Endothelial cell of umbilical vein (primary cell): Measurements from ENCODE around the gene TUBA4A. TPM values are rescaled to one million over a fixed set of nuclear protein-coding genes. Genes with fewer than 3 reads are reported as not detected.

Source experiments
- BruUV-seq: library from RNA; stranded (reverse); fragments of 400-500 nt; replicated peaks from 2 replicates; lab custom pipeline; 2021; lab: Mats Ljungman, UMichigan
- CTCF ChIA-PET: fragments of 300-600, 350-600 bp; sonication (Branson Sonifier 250); formaldehyde crosslinking; loops from one replicate; lab custom pipeline; 2021; ENCODE audit warnings: antibody characterized with exemption, inconsistent platforms; lab: Charles Lee
- POLR2A ChIA-PET: fragments of 300-600, 350-600 bp; sonication (Branson Sonifier 250); formaldehyde crosslinking; loops from one replicate; lab custom pipeline; 2021; ENCODE audit warnings: antibody characterized with exemption, inconsistent platforms; lab: Charles Lee
- DNase-seq: peaks from one replicate; pipeline ENCODE4 v3.0.0-alpha.2; 2011; ENCODE audit warnings: low read depth, low spot score
- FAIRE-seq: peaks from 2 replicates; lab custom pipeline; 2011; peaks lifted over from hg19 to GRCh38; lab: Jason Lieb, UNC
- H2AFZ ChIP-seq: 2 replicates; pipeline ENCODE4 v1.6.0; 2012; ENCODE audit warnings: low read depth, low read length, control low read depth, inconsistent platforms
- H3K27ac ChIP-seq: 2 replicates; pipeline ENCODE4 v1.5.1; 2011; ENCODE audit warnings: low read depth, mild to moderate bottlenecking, control low read depth, low read length, moderate library complexity; ENCODE audit not compliant: insufficient read depth
- H3K27me3 ChIP-seq, 2 experiments: 2 replicates each; pipeline versions ENCODE4 v1.6.0 to v1.6.1; 2011; ENCODE audit warnings: low read length in 2 of 2, mixed read lengths in 1 of 2; ENCODE audit not compliant: control insufficient read depth in 2 of 2, insufficient read depth in 2 of 2
- H3K36me3 ChIP-seq, 2 experiments: 2 replicates in 1 of 2; 3 replicates in 1 of 2; pipeline ENCODE4 v1.5.1; 2011; ENCODE audit warnings: low read length in 2 of 2, mild to moderate bottlenecking in 1 of 2, moderate library complexity in 1 of 2; ENCODE audit not compliant: control insufficient read depth in 2 of 2, insufficient read depth in 2 of 2; ENCODE audit errors: extremely low read depth in 1 of 2
- H3K4me1 ChIP-seq: 3 replicates; pipeline ENCODE4 v1.5.1; 2011; ENCODE audit warnings: mild to moderate bottlenecking, low read length; ENCODE audit not compliant: control insufficient read depth, insufficient read depth; ENCODE audit errors: extremely low read depth
- H3K4me2 ChIP-seq: 2 replicates; pipeline ENCODE4 v1.6.1; 2011; ENCODE audit warnings: low read length, control low read depth, mixed read lengths; ENCODE audit not compliant: insufficient read depth
- H3K4me3 ChIP-seq, 3 experiments: fragments of 200-600 bp in 1 of 3; sonication (generic), shearing (Covaris generic) in 1 of 3; replicated peaks in 1 of 3; 2 replicates each; pipeline ENCODE4 v1.5.1; 2011 to 2016; ENCODE audit warnings: control low read depth in 3 of 3, low read length in 3 of 3, mild to moderate bottlenecking in 2 of 3, inconsistent platforms in 1 of 3, low read depth in 1 of 3, moderate library complexity in 1 of 3; ENCODE audit not compliant: insufficient read depth in 1 of 3
- H3K79me2 ChIP-seq: 2 replicates; pipeline ENCODE4 v1.6.0; 2012; ENCODE audit warnings: low read length, inconsistent platforms; ENCODE audit not compliant: control insufficient read depth, insufficient read depth
- H3K9ac ChIP-seq: replicated peaks from 2 replicates; pipeline ENCODE3; 2011; ENCODE audit warnings: low read length, control low read depth; ENCODE audit not compliant: insufficient read depth; ENCODE audit errors: extremely low read depth
- H3K9me1 ChIP-seq: replicated peaks from 3 replicates; pipeline ENCODE4 v1.6.0; 2011; ENCODE audit warnings: mild to moderate bottlenecking, low read length; ENCODE audit not compliant: control insufficient read depth, insufficient read depth; ENCODE audit errors: extremely low read depth
- H3K9me3 ChIP-seq: replicated peaks from 2 replicates; pipeline ENCODE4 v1.5.1; 2012; ENCODE audit warnings: low read length, inconsistent platforms; ENCODE audit not compliant: control insufficient read depth, insufficient read depth
- H4K20me1 ChIP-seq: replicated peaks from 2 replicates; pipeline ENCODE3; 2011; ENCODE audit warnings: mild to moderate bottlenecking, low read length; ENCODE audit not compliant: control insufficient read depth, insufficient read depth; ENCODE audit errors: extremely low read depth
- EZH2 ChIP-seq: IDR thresholded peaks from 2 replicates; pipeline ENCODE4 v1.6.1; 2012; ENCODE audit warnings: borderline replicate concordance, low read depth, mild to moderate bottlenecking, moderate library complexity, low read length, inconsistent platforms; ENCODE audit not compliant: severe bottlenecking
- FOS ChIP-seq: IDR thresholded peaks from 2 replicates; pipeline ENCODE4 v1.6.1; 2011; ENCODE audit warnings: mild to moderate bottlenecking, low read length, moderate library complexity, borderline replicate concordance; ENCODE audit not compliant: insufficient read depth
- GATA2 ChIP-seq: IDR thresholded peaks from 2 replicates; pipeline ENCODE4 v1.7.0; 2011; ENCODE audit warnings: low read depth, mild to moderate bottlenecking, moderate library complexity, mixed read lengths, low read length; ENCODE audit not compliant: insufficient read length, insufficient read depth
- JUN ChIP-seq: IDR thresholded peaks from 2 replicates; pipeline ENCODE4 v1.6.1; 2011; ENCODE audit warnings: borderline replicate concordance, low read depth; ENCODE audit not compliant: insufficient read length, insufficient read depth
- MYC ChIP-seq: IDR thresholded peaks from one replicate; pipeline ENCODE4 v1.6.1; 2011; ENCODE audit warnings: mild to moderate bottlenecking, low read depth, low read length
- POLR2A ChIP-seq: IDR thresholded peaks from 2 replicates; pipeline ENCODE4 v1.6.1; 2012; ENCODE audit warnings: low read depth, mild to moderate bottlenecking, control low read depth, low read length
- POLR2AphosphoS5 ChIP-seq: IDR thresholded peaks from 2 replicates; pipeline ENCODE4 v1.6.1; 2012; ENCODE audit warnings: low read depth, mild to moderate bottlenecking, control low read depth, low read length, moderate library complexity; ENCODE audit not compliant: insufficient read depth
- dilution Hi-C: fragments of 300-500 bp; cut with MboI; formaldehyde crosslinking; loops from one replicate; pipeline ENCODE4 v1.15.0; 2019; ENCODE audit warnings: low sequenced_read_pairs; ENCODE audit not compliant: extremely low pct_ligation_motif_present
- intact Hi-C: fragments of 100-400 bp; cut with micrococcal nuclease; formaldehyde crosslinking; loops from one replicate; pipeline ENCODE4 v1.10.0; 2022
- polyA plus RNA-seq, 4 experiments: library from polyadenylated mRNA; depleted of rRNA in 3 of 4; stranded (reverse) in 3 of 4; unstranded in 1 of 4; fragments of >200 nt; gene quantifications; 2 replicates each; pipeline versions ENCODE4 v1.2.1 to v1.2.3, GENCODE V29; 2011 to 2012; ENCODE audit warnings: missing spikeins in 1 of 4
- total RNA-seq: library from RNA; stranded (reverse); gene quantifications from 2 replicates; pipeline ENCODE4 v1.2.3, GENCODE V29; 2021
- TF ChIP-seq, protein P1 (sequence below), 2 donors: IDR thresholded peaks; 1 replicate in 1 of 2; 2 replicates in 1 of 2; pipeline ENCODE4 v1.5.1; 2011; ENCODE audit warnings: low read length in 2 of 2, mild to moderate bottlenecking in 2 of 2, moderate library complexity in 2 of 2, control low read depth in 1 of 2, inconsistent platforms in 1 of 2, low read depth in 1 of 2; ENCODE audit not compliant: insufficient read depth in 1 of 2; ENCODE audit errors: extremely low read depth in 1 of 2
- TF ChIP-seq, protein P2 (sequence below): IDR thresholded peaks from 2 replicates; pipeline ENCODE4 v1.6.1; 2011; ENCODE audit not compliant: insufficient read depth, insufficient read length

TUBA4A gene
- total and polyA plus RNA-seq, 2 donors (not counting 3 experiments of a cell fraction or from before 2014, with no cell fraction given): 16.5 to 24.8 TPM

DNA sequence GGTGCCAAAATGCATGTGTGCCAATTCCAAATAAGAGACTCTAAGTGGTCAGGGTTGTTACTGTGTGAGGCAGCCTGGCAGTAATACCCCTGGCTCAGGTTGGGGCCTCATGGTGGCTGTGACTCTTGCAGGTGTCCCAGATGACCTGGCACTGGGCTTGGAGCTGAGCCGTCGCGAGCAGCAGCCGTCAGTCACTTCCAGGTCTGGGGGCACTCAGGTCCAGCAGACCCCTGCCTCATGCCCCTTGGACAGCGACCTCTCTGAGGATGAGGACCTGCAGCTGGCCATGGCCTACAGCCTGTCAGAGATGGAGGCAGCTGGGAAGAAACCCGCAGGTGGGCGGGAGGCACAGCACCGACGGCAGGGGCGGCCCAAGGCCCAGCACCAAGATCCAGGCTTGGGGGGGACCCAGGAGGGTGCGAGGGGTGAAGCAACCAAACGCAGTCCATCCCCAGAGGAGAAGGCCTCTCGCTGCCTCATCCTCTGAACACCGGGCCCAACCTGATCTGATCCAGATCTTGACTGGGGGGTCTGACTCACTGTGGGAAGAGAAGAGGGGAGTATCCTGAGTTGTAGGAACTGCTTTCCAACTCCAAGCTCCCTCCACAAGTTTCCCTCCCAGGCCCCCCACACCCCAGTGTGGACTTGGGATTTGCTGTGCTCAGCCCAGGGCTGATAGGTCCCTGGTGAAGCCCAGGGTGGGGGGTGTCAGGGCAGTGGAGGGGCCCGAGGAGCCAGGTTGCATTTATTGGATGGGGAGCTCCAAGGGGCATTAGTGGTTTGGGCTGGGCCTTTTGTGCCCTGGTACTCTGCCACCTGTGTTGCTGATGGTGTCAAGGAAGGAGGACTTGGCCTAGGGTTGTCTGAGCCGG lies 31.0 kb upstream of the TUBA4A start:
- peaks cover 0 to 21% of the 10 kb centered on the region in 2 experiments for H3K36me3 ChIP-seq
- CTCF ChIA-PET: interaction anchor here (12.6 kb wide), 1 partner anchor 10 kb away, joined by 253 read pairs; no protein-coding TSS in a partner anchor
- H3K4me2 ChIP-seq: no peak overlapping the region
- no peaks in the 10 kb centered on the region for H3K9me1 ChIP-seq
- BruUV-seq: no TSS peak
- H3K79me2 ChIP-seq: no peaks in the 10 kb centered on the region
- TF ChIP-seq POLR2AphosphoS5: no peak
- TF ChIP-seq, protein P1, sequence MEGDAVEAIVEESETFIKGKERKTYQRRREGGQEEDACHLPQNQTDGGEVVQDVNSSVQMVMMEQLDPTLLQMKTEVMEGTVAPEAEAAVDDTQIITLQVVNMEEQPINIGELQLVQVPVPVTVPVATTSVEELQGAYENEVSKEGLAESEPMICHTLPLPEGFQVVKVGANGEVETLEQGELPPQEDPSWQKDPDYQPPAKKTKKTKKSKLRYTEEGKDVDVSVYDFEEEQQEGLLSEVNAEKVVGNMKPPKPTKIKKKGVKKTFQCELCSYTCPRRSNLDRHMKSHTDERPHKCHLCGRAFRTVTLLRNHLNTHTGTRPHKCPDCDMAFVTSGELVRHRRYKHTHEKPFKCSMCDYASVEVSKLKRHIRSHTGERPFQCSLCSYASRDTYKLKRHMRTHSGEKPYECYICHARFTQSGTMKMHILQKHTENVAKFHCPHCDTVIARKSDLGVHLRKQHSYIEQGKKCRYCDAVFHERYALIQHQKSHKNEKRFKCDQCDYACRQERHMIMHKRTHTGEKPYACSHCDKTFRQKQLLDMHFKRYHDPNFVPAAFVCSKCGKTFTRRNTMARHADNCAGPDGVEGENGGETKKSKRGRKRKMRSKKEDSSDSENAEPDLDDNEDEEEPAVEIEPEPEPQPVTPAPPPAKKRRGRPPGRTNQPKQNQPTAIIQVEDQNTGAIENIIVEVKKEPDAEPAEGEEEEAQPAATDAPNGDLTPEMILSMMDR (IDR thresholded peaks at IDR 0.05; ENCODE audit: extremely low read depth in 1 of 2, insufficient read depth in 1 of 2, low read depth in 1 of 2, low read length in 2 of 2): no peak
- no peak for TF ChIP-seq POLR2A
- no peak for TF ChIP-seq GATA2
- no peak for TF ChIP-seq MYC
- no peak for TF ChIP-seq EZH2
- no peak for TF ChIP-seq FOS
- TF ChIP-seq JUN: no peak
- TF ChIP-seq, protein P2, sequence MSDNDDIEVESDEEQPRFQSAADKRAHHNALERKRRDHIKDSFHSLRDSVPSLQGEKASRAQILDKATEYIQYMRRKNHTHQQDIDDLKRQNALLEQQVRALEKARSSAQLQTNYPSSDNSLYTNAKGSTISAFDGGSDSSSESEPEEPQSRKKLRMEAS: no peak
- no peaks in the 10 kb centered on the region for H3K9me3 ChIP-seq
- no peak for DNase-seq
- POLR2A ChIA-PET: no interaction called here
- H4K20me1 ChIP-seq: no peaks in the 10 kb centered on the region
- no peak overlapping the region for H3K9ac ChIP-seq
- no peak overlapping the region for H3K27ac ChIP-seq
- no peak overlapping the region for H3K4me3 ChIP-seq
- dilution Hi-C loops (no loop called here), intact Hi-C loops (no loop called here)
- no peak for FAIRE-seq
- H2AFZ ChIP-seq: no peak overlapping the region
- peaks cover 6% of the 10 kb centered on the region for H3K4me1 ChIP-seq
- no peaks in the 10 kb centered on the region for H3K27me3 ChIP-seq
